Tibial nerve (tissue), 4 donors: ENCODE results near the gene VGLL4.

Source experiments
- CTCF ChIP-seq, 5 experiments: fragments of 200-600 bp in 3 of 5; fragments of 450-650 bp in 2 of 5; sonication (generic) in 3 of 5; IDR thresholded peaks; one replicate each; pipeline ENCODE4 v1.5.1; 2016 to 2019; ENCODE audit warnings: antibody characterized with exemption in 5 of 5, mild to moderate bottlenecking in 3 of 5, moderate library complexity in 2 of 5
- EP300 ChIP-seq, 2 donors: sonication (generic); formaldehyde crosslinking; IDR thresholded peaks; one replicate each; pipeline ENCODE4 v1.6.1; 2017; ENCODE audit warnings: antibody characterized with exemption in 2 of 2, mild to moderate bottlenecking in 1 of 2
- POLR2A ChIP-seq, 2 donors: fragments of 450-650 bp; IDR thresholded peaks; one replicate each; pipeline ENCODE4 v1.6.1; 2017; ENCODE audit warnings: antibody characterized with exemption in 2 of 2, mild to moderate bottlenecking in 2 of 2, moderate library complexity in 2 of 2

- TF ChIP-seq CTCF (IDR thresholded peaks at IDR 0.05): no peak
- no peak for TF ChIP-seq POLR2A (IDR thresholded peaks at IDR 0.05)
- no peak for TF ChIP-seq EP300 (IDR thresholded peaks at IDR 0.05)
Measured at GRCh38 chr3:11658180-11658579, 14.5 kb upstream of the VGLL4 start.
